ENCODE measurements around the gene ELMOD1. TPM values are rescaled to one million over a fixed set of nuclear protein-coding genes. Genes with fewer than 3 reads are reported as not detected.

Gene ELMOD1
- total and polyA plus RNA-seq, 2 donors from 2014 or later = 0.47 to 2.6 TPM

DNA sequence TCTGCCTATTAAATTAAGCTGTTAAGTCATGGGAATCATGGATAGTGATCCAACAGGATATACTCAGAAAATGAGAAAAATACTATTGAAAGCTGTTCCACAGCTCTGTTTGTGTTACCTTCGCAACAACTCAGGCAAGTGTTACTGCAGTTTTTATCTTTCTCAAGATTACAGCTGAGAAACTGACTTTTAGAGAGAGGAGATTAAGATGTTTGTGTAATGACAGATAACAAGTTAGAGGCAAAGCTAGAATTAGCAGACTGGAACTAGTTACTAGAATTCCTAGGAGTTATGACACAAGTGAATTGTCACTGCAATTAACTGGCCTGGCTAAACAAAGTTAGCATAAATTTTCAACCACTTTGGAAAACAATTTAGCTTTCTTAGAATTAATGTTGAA, 119.4 kb downstream of the ELMOD1 start:
- no peak overlapping the region for H3K9ac ChIP-seq (ENCODE audit: low read length in 3 of 3)
- intact Hi-C loops (cut with DNase I) = no loop called here

DNA sequence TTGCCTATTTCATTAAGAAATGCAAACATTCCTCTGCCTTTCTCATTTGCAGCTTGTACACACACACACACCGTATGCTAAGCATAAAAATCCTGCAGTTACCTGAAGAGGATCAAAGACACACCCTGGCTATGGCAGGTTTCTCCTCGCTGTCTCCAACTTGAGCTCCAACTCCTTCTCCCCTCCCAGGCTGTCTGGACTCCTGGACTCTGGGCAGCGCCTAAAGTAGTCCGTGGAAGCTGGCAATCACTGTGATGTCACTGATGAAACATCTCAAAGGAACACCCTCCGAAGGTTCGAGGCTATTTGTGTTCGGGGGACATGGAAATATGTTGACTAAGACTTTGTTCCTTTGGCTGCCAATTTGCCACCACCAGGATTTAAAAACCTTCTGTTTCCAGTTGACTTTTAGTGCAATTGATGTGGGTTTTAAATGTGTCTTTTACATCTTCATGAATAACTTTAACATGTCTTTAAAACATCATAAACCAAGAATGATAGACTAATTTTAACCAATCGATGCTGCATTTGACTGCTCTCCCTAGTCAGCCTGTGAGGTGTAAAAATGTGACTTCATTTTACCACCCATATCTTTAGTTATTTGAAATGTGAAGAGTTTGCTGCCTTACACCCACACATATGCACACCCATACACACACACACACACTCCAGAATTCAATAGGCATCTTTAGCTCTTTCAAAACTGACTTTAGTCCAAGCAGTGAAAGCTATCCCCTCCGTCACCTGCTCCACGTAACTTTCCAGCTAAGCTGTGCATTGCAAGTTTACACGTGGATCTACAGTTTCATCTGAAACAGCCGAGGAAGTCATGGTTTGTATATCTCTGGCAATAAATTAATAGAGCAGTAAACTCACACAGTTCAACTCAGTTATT, 121.2 kb downstream of the ELMOD1 start, which contains the start of gene SLN:
Gene SLN (minus strand): TSS at position 196 of the 895 bp plus-strand sequence.
- Histone ChIP-seq H3K36me3 (ENCODE audit: control insufficient read depth in 2 of 3, insufficient read depth in 3 of 3, low read length in 3 of 3) (no peaks in the 10 kb centered on the region), H3K4me1 (ENCODE audit: control insufficient read depth in 2 of 3, insufficient read depth in 2 of 3, low read depth in 1 of 3, low read length in 3 of 3) (no peaks in the 10 kb centered on the region), H3K27ac (ENCODE audit: low read depth in 2 of 2, low read length in 2 of 2) (no peak within 1 kb of the TSS), H3K4me3 (ENCODE audit: low read length in 3 of 3) (no peak within 1 kb of the TSS), H3K9me3 (ENCODE audit: control insufficient read depth in 2 of 3, insufficient read depth in 1 of 3, low read length in 3 of 3) (peaks cover 0 to 2% (median 0%) of the 10 kb centered on the region in 3 donors), H3K9ac (ENCODE audit: low read length in 3 of 3) (no peak within 1 kb of the TSS), H3K27me3 (ENCODE audit: control insufficient read depth, insufficient read depth, low read length) (no peaks in the 10 kb centered on the region)
- TF ChIP-seq, protein P1, sequence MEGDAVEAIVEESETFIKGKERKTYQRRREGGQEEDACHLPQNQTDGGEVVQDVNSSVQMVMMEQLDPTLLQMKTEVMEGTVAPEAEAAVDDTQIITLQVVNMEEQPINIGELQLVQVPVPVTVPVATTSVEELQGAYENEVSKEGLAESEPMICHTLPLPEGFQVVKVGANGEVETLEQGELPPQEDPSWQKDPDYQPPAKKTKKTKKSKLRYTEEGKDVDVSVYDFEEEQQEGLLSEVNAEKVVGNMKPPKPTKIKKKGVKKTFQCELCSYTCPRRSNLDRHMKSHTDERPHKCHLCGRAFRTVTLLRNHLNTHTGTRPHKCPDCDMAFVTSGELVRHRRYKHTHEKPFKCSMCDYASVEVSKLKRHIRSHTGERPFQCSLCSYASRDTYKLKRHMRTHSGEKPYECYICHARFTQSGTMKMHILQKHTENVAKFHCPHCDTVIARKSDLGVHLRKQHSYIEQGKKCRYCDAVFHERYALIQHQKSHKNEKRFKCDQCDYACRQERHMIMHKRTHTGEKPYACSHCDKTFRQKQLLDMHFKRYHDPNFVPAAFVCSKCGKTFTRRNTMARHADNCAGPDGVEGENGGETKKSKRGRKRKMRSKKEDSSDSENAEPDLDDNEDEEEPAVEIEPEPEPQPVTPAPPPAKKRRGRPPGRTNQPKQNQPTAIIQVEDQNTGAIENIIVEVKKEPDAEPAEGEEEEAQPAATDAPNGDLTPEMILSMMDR (IDR thresholded peaks at IDR 0.05; ENCODE audit: borderline replicate concordance, extremely low read depth, insufficient read depth) = no peak
- no peak for DNase-seq
- FAIRE-seq = no peak
- intact Hi-C loops (cut with DNase I) = no loop called here

More for the DNA sequence above, 119.4 kb downstream of the ELMOD1 start:
- DNase-seq (no peak), FAIRE-seq (no peak)
- no peak overlapping the region for H3K27ac ChIP-seq (ENCODE audit: low read depth in 2 of 2, low read length in 2 of 2)
- H3K4me3 ChIP-seq (ENCODE audit: low read length in 3 of 3) = no peak overlapping the region
- H3K9me3 ChIP-seq (ENCODE audit: control insufficient read depth in 2 of 3, insufficient read depth in 1 of 3, low read length in 3 of 3) = no peaks in the 10 kb centered on the region
- TF ChIP-seq, protein P1 (IDR thresholded peaks at IDR 0.05; ENCODE audit: borderline replicate concordance, extremely low read depth, insufficient read depth) = no peak
- no peaks in the 10 kb centered on the region for H3K27me3 ChIP-seq (ENCODE audit: control insufficient read depth, insufficient read depth, low read length)
- no peaks in the 10 kb centered on the region for H3K36me3 ChIP-seq (ENCODE audit: control insufficient read depth in 2 of 3, insufficient read depth in 3 of 3, low read length in 3 of 3)
- no peaks in the 10 kb centered on the region for H3K4me1 ChIP-seq (ENCODE audit: control insufficient read depth in 2 of 3, insufficient read depth in 2 of 3, low read depth in 1 of 3, low read length in 3 of 3)

DNA sequence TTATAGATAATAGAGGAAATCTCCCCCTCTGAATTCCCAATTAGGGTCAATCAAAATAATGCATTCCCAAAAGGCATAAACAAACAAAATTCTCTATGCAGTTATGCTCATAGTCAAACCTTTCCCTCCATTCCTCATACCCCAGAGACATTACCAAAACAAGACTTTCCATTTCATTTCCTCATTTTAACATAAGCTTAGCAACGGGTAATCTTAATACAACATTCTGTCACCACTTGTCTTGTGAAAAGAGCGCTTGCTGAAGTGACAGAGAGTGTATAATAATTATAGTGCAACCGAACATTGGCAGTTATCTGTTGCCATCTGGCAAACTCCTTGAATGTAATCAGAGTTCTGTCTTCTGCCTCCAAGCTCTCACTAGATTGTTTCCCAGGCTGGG, 122.1 kb downstream of the ELMOD1 start:
- no peaks in the 10 kb centered on the region for H3K36me3 ChIP-seq (ENCODE audit: control insufficient read depth in 2 of 3, insufficient read depth in 3 of 3, low read length in 3 of 3)
- TF ChIP-seq, protein P1 (IDR thresholded peaks at IDR 0.05; ENCODE audit: borderline replicate concordance, extremely low read depth, insufficient read depth) = no peak
- H3K9me3 ChIP-seq (ENCODE audit: control insufficient read depth in 2 of 3, insufficient read depth in 1 of 3, low read length in 3 of 3) = peaks cover 0 to 2% (median 0%) of the 10 kb centered on the region in 3 donors
- no peaks in the 10 kb centered on the region for H3K4me1 ChIP-seq (ENCODE audit: control insufficient read depth in 2 of 3, insufficient read depth in 2 of 3, low read depth in 1 of 3, low read length in 3 of 3)
- FAIRE-seq (no peak), DNase-seq (no peak)
- H3K27me3 ChIP-seq (ENCODE audit: control insufficient read depth, insufficient read depth, low read length) = no peaks in the 10 kb centered on the region
- intact Hi-C loops (cut with DNase I) = no loop called here
- no peak overlapping the region for H3K9ac ChIP-seq (ENCODE audit: low read length in 3 of 3)
- no peak overlapping the region for H3K4me3 ChIP-seq (ENCODE audit: low read length in 3 of 3)
- H3K27ac ChIP-seq (ENCODE audit: low read depth in 2 of 2, low read length in 2 of 2) = no peak overlapping the region

Other genes with a start within 250 kb of the ELMOD1 start
- gene CWF19L2, start 133.3 kb upstream of the ELMOD1 start, total RNA-seq = 19.1 TPM
- gene CWF19L2, start 133.3 kb upstream of the ELMOD1 start, polyA plus RNA-seq (ENCODE audit: insufficient read depth, low read depth, low replicate concordance) = 10.3 TPM
- 9.4 TPM for gene ALKBH8, start 25.4 kb upstream of the ELMOD1 start, total RNA-seq
- 3.8 TPM for gene ALKBH8, start 25.4 kb upstream of the ELMOD1 start, polyA plus RNA-seq (ENCODE audit: insufficient read depth, low read depth, low replicate concordance)
- gene SLN, start 120.9 kb downstream of the ELMOD1 start, total RNA-seq = not detected
- gene SLN, start 120.9 kb downstream of the ELMOD1 start, polyA plus RNA-seq (ENCODE audit: insufficient read depth, low read depth, low replicate concordance) = not detected

Data from kidney (tissue), 14 donors.